ENCODE data around the gene PLCG2.
"Not testable (repeated sequence)": the region's sequence is repeated elsewhere in the genome, so short reads cannot be mapped to it uniquely, and the experiment has no call there.

Gene PLCG2

DNA sequence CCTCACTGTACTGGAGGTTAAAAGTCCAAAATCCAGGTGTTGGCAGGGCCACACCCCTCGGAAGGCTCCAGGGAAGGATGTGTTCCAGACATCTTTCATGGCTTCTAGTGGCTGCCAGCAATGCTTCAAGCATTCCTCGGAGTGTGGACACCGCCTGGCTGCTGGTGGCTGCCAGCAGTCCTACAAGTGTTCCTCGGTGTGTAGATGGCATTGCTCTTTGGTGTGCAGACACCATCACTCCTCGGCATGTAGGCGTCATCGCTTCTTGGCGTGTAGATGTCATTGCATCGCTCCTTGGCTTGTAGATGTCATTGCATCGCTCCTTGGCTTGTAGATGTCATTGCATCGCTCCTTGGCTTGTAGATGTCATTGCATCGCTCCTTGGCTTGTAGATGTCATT, 98.4 kb downstream of the PLCG2 start:
- H3K27me3 ChIP-seq (replicated peaks in 2 of 5; ENCODE audit: control insufficient read depth in 4 of 5, insufficient read depth in 5 of 5, low read length in 4 of 5); POLR2A ChIA-PET; H3K27ac ChIP-seq (ENCODE audit: insufficient read depth in 1 of 2, low read depth in 1 of 2, low read length in 2 of 2, poor library complexity in 1 of 2, severe bottlenecking in 2 of 2); DNase-seq; H3K4me3 ChIP-seq (ENCODE audit: control insufficient read depth in 1 of 7, extremely low read depth in 1 of 7, insufficient read depth in 4 of 7, low read depth in 2 of 7, low read length in 6 of 7); H3K9me3 ChIP-seq (ENCODE audit: control extremely low read depth in 1 of 5, control insufficient read depth in 4 of 5, insufficient read depth in 2 of 5, low read depth in 1 of 5, low read length in 4 of 5); CTCF ChIA-PET: not testable (repeated sequence)
- WGBS (ENCODE audit: insufficient coverage): 98% methylated on average over 11 of the region's 12 CpGs
- H3K4me1 ChIP-seq (ENCODE audit: control extremely low read depth in 1 of 4, control insufficient read depth in 4 of 4, insufficient read depth in 4 of 4, low read length in 3 of 4): peaks cover 5 to 18% (median 11%) of the 10 kb centered on the region in 4 experiments
- peaks cover 0 to 50% (median 15%) of the 10 kb centered on the region in 4 experiments for H3K36me3 ChIP-seq (ENCODE audit: control insufficient read depth in 4 of 4, insufficient read depth in 4 of 4, low read length in 3 of 4)

DNA sequence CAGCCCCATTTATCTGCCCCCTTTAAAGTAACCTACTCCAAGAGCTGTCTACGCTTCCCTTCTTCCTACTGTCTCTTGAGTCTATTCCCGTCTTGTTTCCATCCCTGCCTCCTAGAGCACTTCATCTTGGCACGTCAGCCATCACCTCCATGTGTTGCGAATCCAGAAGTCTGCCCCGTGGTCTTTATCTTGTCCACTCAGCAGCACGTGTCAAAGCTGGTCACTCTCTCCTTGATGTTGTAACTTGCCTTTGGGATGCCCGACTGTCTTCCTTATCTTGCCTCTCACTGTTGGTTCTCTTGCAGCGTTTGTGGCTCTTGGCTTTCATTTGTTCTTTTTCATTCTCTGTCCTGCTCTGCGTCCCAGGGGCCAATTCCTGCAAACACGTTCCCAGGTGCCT, 99.4 kb downstream of the PLCG2 start:
- POLR2A ChIA-PET: interaction anchor here (0.7 kb wide), 1 partner anchor 14 kb away, joined by 3 read pairs; no protein-coding TSS in a partner anchor

DNA sequence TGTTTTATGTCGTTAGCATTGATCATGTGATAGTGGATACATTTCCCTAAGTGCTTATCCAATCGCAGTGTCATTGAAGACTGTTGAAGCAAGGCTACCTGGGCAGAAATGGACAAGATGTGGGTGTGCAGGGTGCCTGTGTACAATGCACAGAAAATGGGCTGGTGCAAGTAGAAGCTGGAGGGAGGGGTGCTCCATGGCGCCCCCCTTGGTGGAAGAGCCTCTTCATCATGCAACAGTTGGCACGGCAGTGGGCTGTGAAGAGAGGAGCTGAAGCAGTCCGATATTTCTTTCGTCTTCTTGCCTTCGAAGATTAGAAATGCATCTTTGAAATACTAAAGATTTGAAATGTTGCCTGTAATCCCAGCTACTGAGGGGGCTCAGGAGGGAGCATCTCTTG, 100.5 kb downstream of the PLCG2 start:
- CTCF ChIA-PET: interaction anchor here (0.8 to 2.3 kb wide), 15 partner anchors 10 to 522 kb away, joined by 3 to 8 read pairs (median 3); no protein-coding TSS in a partner anchor
- no peaks in the 10 kb centered on the region for H3K27me3 ChIP-seq (replicated peaks in 2 of 5; ENCODE audit: control insufficient read depth in 4 of 5, insufficient read depth in 5 of 5, low read length in 4 of 5)
- H3K27ac ChIP-seq (ENCODE audit: insufficient read depth in 1 of 2, low read depth in 1 of 2, low read length in 2 of 2, poor library complexity in 1 of 2, severe bottlenecking in 2 of 2): no peak overlapping the region
- H3K4me3 ChIP-seq (ENCODE audit: control insufficient read depth in 1 of 7, extremely low read depth in 1 of 7, insufficient read depth in 4 of 7, low read depth in 2 of 7, low read length in 6 of 7): no peak overlapping the region
- H3K36me3 ChIP-seq (ENCODE audit: control insufficient read depth in 4 of 4, insufficient read depth in 4 of 4, low read length in 3 of 4): peaks cover 3 to 63% (median 25%) of the 10 kb centered on the region in 4 experiments
- POLR2A ChIA-PET: no interaction called here
- WGBS (ENCODE audit: insufficient coverage): 95% methylated on average over 6 of the region's 7 CpGs
- H3K4me1 ChIP-seq (ENCODE audit: control extremely low read depth in 1 of 4, control insufficient read depth in 4 of 4, insufficient read depth in 4 of 4, low read length in 3 of 4): peaks cover 0 to under 1% (median 0%) of the 10 kb centered on the region in 4 experiments
- peak in 1 of 3 donors; percentile 36 for DNase-seq
- no peaks in the 10 kb centered on the region for H3K9me3 ChIP-seq (ENCODE audit: control extremely low read depth in 1 of 5, control insufficient read depth in 4 of 5, insufficient read depth in 2 of 5, low read depth in 1 of 5, low read length in 4 of 5)

More for the DNA sequence above, 99.4 kb downstream of the PLCG2 start:
- WGBS (ENCODE audit: insufficient coverage): 100% methylated on average over 9 of the region's 10 CpGs
- no peak overlapping the region for H3K4me3 ChIP-seq (ENCODE audit: control insufficient read depth in 1 of 7, extremely low read depth in 1 of 7, insufficient read depth in 4 of 7, low read depth in 2 of 7, low read length in 6 of 7)
- H3K9me3 ChIP-seq (ENCODE audit: control extremely low read depth in 1 of 5, control insufficient read depth in 4 of 5, insufficient read depth in 2 of 5, low read depth in 1 of 5, low read length in 4 of 5): no peaks in the 10 kb centered on the region
- H3K36me3 ChIP-seq (ENCODE audit: control insufficient read depth in 4 of 4, insufficient read depth in 4 of 4, low read length in 3 of 4): peaks cover 3 to 60% (median 21%) of the 10 kb centered on the region in 4 experiments
- CTCF ChIA-PET: interaction anchor here (0.8 to 2.3 kb wide), 7 partner anchors 11 to 513 kb away, joined by 3 to 8 read pairs (median 3); no protein-coding TSS in a partner anchor
- H3K27ac ChIP-seq (ENCODE audit: insufficient read depth in 1 of 2, low read depth in 1 of 2, low read length in 2 of 2, poor library complexity in 1 of 2, severe bottlenecking in 2 of 2): no peak overlapping the region
- no peak for DNase-seq
- H3K4me1 ChIP-seq (ENCODE audit: control extremely low read depth in 1 of 4, control insufficient read depth in 4 of 4, insufficient read depth in 4 of 4, low read length in 3 of 4): peaks cover 0 to 10% (median 5%) of the 10 kb centered on the region in 4 experiments
- no peaks in the 10 kb centered on the region for H3K27me3 ChIP-seq (replicated peaks in 2 of 5; ENCODE audit: control insufficient read depth in 4 of 5, insufficient read depth in 5 of 5, low read length in 4 of 5)

DNA sequence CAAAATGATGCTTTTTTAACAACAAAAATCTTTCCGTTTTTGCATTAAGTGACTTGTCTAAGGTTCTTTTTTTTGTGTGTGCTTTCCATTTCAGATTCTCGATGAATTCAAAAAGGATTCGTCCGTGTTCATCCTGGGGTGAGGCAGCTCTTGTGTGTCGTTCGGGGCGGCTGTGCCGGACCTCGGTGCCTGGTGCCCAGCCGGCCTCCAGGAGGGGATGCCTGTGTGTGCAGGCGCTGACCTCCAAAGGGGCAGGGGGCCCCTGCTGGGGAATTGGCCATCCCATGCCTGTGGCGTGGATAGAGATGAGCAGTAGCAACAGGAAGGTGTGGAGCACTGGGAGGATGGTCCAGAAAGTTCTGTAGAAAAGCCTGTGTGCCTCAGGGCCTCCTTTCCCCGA, 101.7 kb downstream of the PLCG2 start:
- no peak overlapping the region for H3K4me3 ChIP-seq (ENCODE audit: control insufficient read depth in 1 of 7, extremely low read depth in 1 of 7, insufficient read depth in 4 of 7, low read depth in 2 of 7, low read length in 6 of 7)
- no peak for DNase-seq
- WGBS (ENCODE audit: insufficient coverage): 100% methylated on average over 4 of the region's 13 CpGs
- H3K36me3 ChIP-seq (ENCODE audit: control insufficient read depth in 4 of 4, insufficient read depth in 4 of 4, low read length in 3 of 4): peaks cover 3 to 57% (median 24%) of the 10 kb centered on the region in 4 experiments
- no peaks in the 10 kb centered on the region for H3K27me3 ChIP-seq (replicated peaks in 2 of 5; ENCODE audit: control insufficient read depth in 4 of 5, insufficient read depth in 5 of 5, low read length in 4 of 5)
- H3K27ac ChIP-seq (ENCODE audit: insufficient read depth in 1 of 2, low read depth in 1 of 2, low read length in 2 of 2, poor library complexity in 1 of 2, severe bottlenecking in 2 of 2): no peak overlapping the region
- no peaks in the 10 kb centered on the region for H3K9me3 ChIP-seq (ENCODE audit: control extremely low read depth in 1 of 5, control insufficient read depth in 4 of 5, insufficient read depth in 2 of 5, low read depth in 1 of 5, low read length in 4 of 5)
- no peaks in the 10 kb centered on the region for H3K4me1 ChIP-seq (ENCODE audit: control extremely low read depth in 1 of 4, control insufficient read depth in 4 of 4, insufficient read depth in 4 of 4, low read length in 3 of 4)
- CTCF ChIA-PET: interaction anchor here (1.6 to 2.3 kb wide), 3 partner anchors 9 to 57 kb away, joined by 4 to 5 read pairs (median 5); no protein-coding TSS in a partner anchor
- POLR2A ChIA-PET: no interaction called here

DNA sequence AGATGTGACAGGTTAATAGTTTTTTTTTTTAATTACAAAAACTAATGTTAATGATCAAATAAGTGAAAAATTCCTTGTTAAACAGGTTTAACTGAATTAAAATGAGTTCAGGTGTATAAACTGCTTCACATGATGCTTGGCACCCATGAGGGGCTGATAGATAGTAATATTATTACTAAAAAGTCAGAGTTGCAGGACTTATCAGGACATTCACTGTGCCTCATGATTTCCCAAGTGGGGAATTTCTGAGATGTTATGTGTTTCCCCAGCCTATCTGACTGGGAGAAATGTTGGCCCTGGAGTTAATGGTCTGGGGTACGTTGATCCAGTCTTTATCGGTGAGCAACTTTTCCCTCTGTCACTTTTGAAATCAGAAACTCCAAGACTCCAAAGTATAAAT, 102.1 kb downstream of the PLCG2 start:
- 100% methylated on average over 2 of the region's 2 CpGs for WGBS (ENCODE audit: insufficient coverage)
- H3K9me3 ChIP-seq (ENCODE audit: control extremely low read depth in 1 of 5, control insufficient read depth in 4 of 5, insufficient read depth in 2 of 5, low read depth in 1 of 5, low read length in 4 of 5): no peaks in the 10 kb centered on the region
- H3K27ac ChIP-seq (ENCODE audit: insufficient read depth in 1 of 2, low read depth in 1 of 2, low read length in 2 of 2, poor library complexity in 1 of 2, severe bottlenecking in 2 of 2): no peak overlapping the region
- H3K4me1 ChIP-seq (ENCODE audit: control extremely low read depth in 1 of 4, control insufficient read depth in 4 of 4, insufficient read depth in 4 of 4, low read length in 3 of 4): no peaks in the 10 kb centered on the region
- CTCF ChIA-PET: no interaction called here
- peaks cover 3 to 56% (median 24%) of the 10 kb centered on the region in 4 experiments for H3K36me3 ChIP-seq (ENCODE audit: control insufficient read depth in 4 of 4, insufficient read depth in 4 of 4, low read length in 3 of 4)
- DNase-seq: no peak
- H3K27me3 ChIP-seq (replicated peaks in 2 of 5; ENCODE audit: control insufficient read depth in 4 of 5, insufficient read depth in 5 of 5, low read length in 4 of 5): no peaks in the 10 kb centered on the region
- H3K4me3 ChIP-seq (ENCODE audit: control insufficient read depth in 1 of 7, extremely low read depth in 1 of 7, insufficient read depth in 4 of 7, low read depth in 2 of 7, low read length in 6 of 7): no peak overlapping the region
- POLR2A ChIA-PET: interaction anchor here (0.7 kb wide), 1 partner anchor 73 kb away, joined by 5 read pairs; no protein-coding TSS in a partner anchor

DNA sequence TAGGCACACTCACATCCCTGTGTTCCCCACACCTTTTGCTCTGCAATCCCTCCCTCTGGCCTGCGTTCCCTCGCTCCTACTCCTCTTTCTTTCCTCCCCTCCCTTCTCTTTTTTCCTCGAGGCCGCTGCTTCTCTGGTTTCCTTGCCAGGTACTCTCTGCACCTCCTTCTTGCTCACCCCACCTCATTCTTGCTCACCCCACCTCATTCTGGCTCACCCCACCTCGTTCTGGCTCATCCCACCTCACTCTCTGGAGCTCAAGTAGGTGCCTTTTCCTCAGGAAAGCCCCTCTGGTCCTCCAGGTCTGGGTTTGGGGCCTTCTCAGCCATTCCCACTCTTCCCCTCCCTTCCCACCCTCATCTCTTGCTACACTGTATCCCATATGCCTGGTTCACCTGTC, 103.5 kb downstream of the PLCG2 start:
- ChIA-PET POLR2A (no interaction called here), CTCF (interaction anchor here (0.6 kb wide), 1 partner anchor 8 kb away, joined by 3 read pairs; no protein-coding TSS in a partner anchor)
- no peaks in the 10 kb centered on the region for H3K9me3 ChIP-seq (ENCODE audit: control extremely low read depth in 1 of 5, control insufficient read depth in 4 of 5, insufficient read depth in 2 of 5, low read depth in 1 of 5, low read length in 4 of 5)
- no peak overlapping the region for H3K27ac ChIP-seq (ENCODE audit: insufficient read depth in 1 of 2, low read depth in 1 of 2, low read length in 2 of 2, poor library complexity in 1 of 2, severe bottlenecking in 2 of 2)
- H3K27me3 ChIP-seq (replicated peaks in 2 of 5; ENCODE audit: control insufficient read depth in 4 of 5, insufficient read depth in 5 of 5, low read length in 4 of 5): no peaks in the 10 kb centered on the region
- H3K4me1 ChIP-seq (ENCODE audit: control extremely low read depth in 1 of 4, control insufficient read depth in 4 of 4, insufficient read depth in 4 of 4, low read length in 3 of 4): no peaks in the 10 kb centered on the region
- no peak overlapping the region for H3K4me3 ChIP-seq (ENCODE audit: control insufficient read depth in 1 of 7, extremely low read depth in 1 of 7, insufficient read depth in 4 of 7, low read depth in 2 of 7, low read length in 6 of 7)
- H3K36me3 ChIP-seq (ENCODE audit: control insufficient read depth in 4 of 4, insufficient read depth in 4 of 4, low read length in 3 of 4): peaks cover 3 to 46% (median 24%) of the 10 kb centered on the region in 4 experiments
- DNase-seq: no peak
- WGBS (ENCODE audit: insufficient coverage): 100% methylated on average over 5 of the region's 5 CpGs

DNA sequence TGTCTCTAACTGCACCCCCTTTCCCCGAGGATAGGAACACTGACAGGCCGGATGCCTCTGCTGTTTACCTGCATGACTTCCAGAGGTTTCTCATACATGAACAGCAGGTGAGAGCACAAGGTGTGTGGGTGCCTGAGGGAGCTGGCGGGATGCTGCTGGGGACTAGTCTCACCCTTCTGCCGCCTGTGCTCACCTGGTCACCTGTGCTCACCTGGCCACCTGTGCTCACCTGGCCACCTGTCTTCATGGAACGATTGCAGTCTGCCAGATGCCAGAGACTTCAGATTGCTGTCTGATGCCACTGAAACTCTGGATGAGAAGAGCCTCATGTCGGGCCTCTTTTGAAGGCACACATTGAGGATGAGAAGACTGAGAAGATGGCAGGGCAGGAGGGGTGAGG, 104.1 kb downstream of the PLCG2 start:
- POLR2A ChIA-PET: no interaction called here
- no peak overlapping the region for H3K27ac ChIP-seq (ENCODE audit: insufficient read depth in 1 of 2, low read depth in 1 of 2, low read length in 2 of 2, poor library complexity in 1 of 2, severe bottlenecking in 2 of 2)

More for the DNA sequence above, 104.1 kb downstream of the PLCG2 start:
- H3K4me1 ChIP-seq (ENCODE audit: control extremely low read depth in 1 of 4, control insufficient read depth in 4 of 4, insufficient read depth in 4 of 4, low read length in 3 of 4): no peaks in the 10 kb centered on the region
- no peaks in the 10 kb centered on the region for H3K9me3 ChIP-seq (ENCODE audit: control extremely low read depth in 1 of 5, control insufficient read depth in 4 of 5, insufficient read depth in 2 of 5, low read depth in 1 of 5, low read length in 4 of 5)
- no peak overlapping the region for H3K4me3 ChIP-seq (ENCODE audit: control insufficient read depth in 1 of 7, extremely low read depth in 1 of 7, insufficient read depth in 4 of 7, low read depth in 2 of 7, low read length in 6 of 7)
- 96% methylated on average over 6 of the region's 6 CpGs for WGBS (ENCODE audit: insufficient coverage)
- CTCF ChIA-PET: no interaction called here
- DNase-seq: no peak
- no peaks in the 10 kb centered on the region for H3K27me3 ChIP-seq (replicated peaks in 2 of 5; ENCODE audit: control insufficient read depth in 4 of 5, insufficient read depth in 5 of 5, low read length in 4 of 5)
- peaks cover 3 to 45% (median 24%) of the 10 kb centered on the region in 4 experiments for H3K36me3 ChIP-seq (ENCODE audit: control insufficient read depth in 4 of 4, insufficient read depth in 4 of 4, low read length in 3 of 4)

Measured in common myeloid progenitor, CD34-positive (primary cell).